ENCODE data around the gene RSU1. TPM values are rescaled to one million over a fixed set of nuclear protein-coding genes. Genes with fewer than 3 reads are reported as not detected.
A peak's percentile ranks its signal among the peaks of the same experiment; 100 is the strongest.

Gene RSU1
- total RNA-seq, 2 donors from 2014 or later, result 21.4 to 28.3 TPM

DNA sequence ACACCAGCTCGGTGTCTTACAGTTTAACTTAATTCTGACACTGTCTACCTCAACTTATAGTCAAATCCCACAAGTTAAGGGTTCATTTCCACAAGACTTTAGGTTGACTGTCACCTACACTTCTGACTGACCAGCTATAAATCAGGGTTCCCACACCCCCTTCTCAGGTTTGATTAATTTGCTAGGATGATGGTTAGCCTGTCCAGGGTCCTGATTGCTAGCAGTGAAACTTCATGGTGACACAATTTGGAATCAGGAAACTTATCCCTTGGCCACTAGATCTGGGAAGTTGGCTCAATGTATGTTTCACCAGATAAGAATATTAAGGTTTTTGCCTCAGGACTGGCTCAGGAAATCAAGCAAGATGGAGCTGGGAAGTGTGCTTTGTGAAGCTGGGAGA is 2.8 kb upstream of the RSU1 start:
- Histone ChIP-seq H3K4me1 (peaks cover 11% of the 10 kb centered on the region), H3K27ac (no peak overlapping the region), H3K9me3 (no peaks in the 10 kb centered on the region), H3K36me3 (replicated peaks in 1 of 2; ENCODE audit: insufficient read depth in 1 of 2, low read depth in 2 of 2) (no peaks in the 10 kb centered on the region), H3K27me3 (no peaks in the 10 kb centered on the region), H3K4me3 (no peak overlapping the region)
- DNase-seq (no peak), ATAC-seq (no peak)
- TF ChIP-seq CTCF (IDR thresholded peaks at IDR 0.05) (no peak), POLR2A (IDR thresholded peaks at IDR 0.05) (no peak)
- 94 to 100% methylated on average over 1 of the region's 1 CpG for WGBS, 2 donors
- intact Hi-C loops (cut with DNase I), result no loop called here

DNA sequence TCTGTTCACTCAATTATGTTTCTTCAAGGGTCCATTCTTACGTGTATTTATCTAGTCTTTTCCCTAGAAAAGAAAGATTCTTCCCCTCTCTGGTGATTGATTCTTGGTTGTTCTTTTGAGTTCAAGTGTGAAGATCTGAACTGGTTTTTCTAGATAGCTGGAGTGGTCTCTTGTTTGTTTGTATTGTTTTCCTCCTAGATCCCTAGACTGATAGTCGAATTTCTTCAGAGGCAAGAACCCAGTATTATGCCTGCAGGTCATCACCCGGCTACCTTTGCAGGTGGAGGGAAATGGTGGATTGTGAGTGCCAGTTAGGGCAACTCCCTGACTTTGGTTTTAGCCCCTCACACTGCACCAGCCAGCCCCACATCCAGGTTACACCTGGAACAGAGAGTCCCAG is 2.2 kb upstream of the RSU1 start:
- TF ChIP-seq POLR2A (IDR thresholded peaks at IDR 0.05) (no peak), CTCF (IDR thresholded peaks at IDR 0.05) (no peak)
- ATAC-seq, result no peak
- 69 to 71% methylated on average over 3 of the region's 3 CpGs for WGBS, 2 donors
- Histone ChIP-seq H3K4me3 (no peak overlapping the region), H3K4me1 (peaks cover 14% of the 10 kb centered on the region), H3K36me3 (replicated peaks in 1 of 2; ENCODE audit: insufficient read depth in 1 of 2, low read depth in 2 of 2) (no peaks in the 10 kb centered on the region), H3K27me3 (no peaks in the 10 kb centered on the region), H3K27ac (no peak overlapping the region), H3K9me3 (no peaks in the 10 kb centered on the region)
- DNase-seq, result no peak
- intact Hi-C loops (cut with DNase I), result no loop called here

- Histone ChIP-seq H3K4me3 (no peak overlapping the region), H3K27ac (no peak overlapping the region), H3K9me3 (no peaks in the 10 kb centered on the region), H3K27me3 (no peaks in the 10 kb centered on the region), H3K36me3 (replicated peaks in 1 of 2; ENCODE audit: insufficient read depth in 1 of 2, low read depth in 2 of 2) (no peaks in the 10 kb centered on the region), H3K4me1 (peaks cover 15% of the 10 kb centered on the region)
- 74 to 88% methylated on average over 6 of the region's 6 CpGs for WGBS, 2 donors
- intact Hi-C loops (cut with DNase I), result no loop called here
- TF ChIP-seq CTCF (IDR thresholded peaks at IDR 0.05), result no peak
- TF ChIP-seq POLR2A (IDR thresholded peaks at IDR 0.05), result no peak
- no peak for DNase-seq
- ATAC-seq, result no peak
Observed at GRCh38 chr10:16819026-16819425, 1.8 kb upstream of the RSU1 start.

GRCh38 chr10:16816830-16817124 is 447 bp downstream of the RSU1 start:
- Histone ChIP-seq H3K36me3 (replicated peaks in 1 of 2; ENCODE audit: insufficient read depth in 1 of 2, low read depth in 2 of 2) (no peaks in the 10 kb centered on the region), H3K27me3 (no peaks in the 10 kb centered on the region), H3K4me1 (peaks cover 31% of the 10 kb centered on the region), H3K4me3 (peak overlapping the region; percentile 44 to 53), H3K27ac (peak overlapping the region; percentile 59 to 89 (median 74)), H3K9me3 (no peaks in the 10 kb centered on the region)
- TF ChIP-seq POLR2A (IDR thresholded peaks at IDR 0.05) (no peak), CTCF (IDR thresholded peaks at IDR 0.05) (no peak)
- 4 to 11% methylated on average over 8 to 12 of the region's 12 CpGs for WGBS, 2 donors
- intact Hi-C loops (cut with DNase I), result no loop called here
- no peak for ATAC-seq
- DNase-seq, result peak in 1 of 4 donors; percentile 33

- DNase-seq (peak; percentile 48 to 74 (median 57)), ATAC-seq (no peak)
- Histone ChIP-seq H3K27ac (peak overlapping the region in 3 of 4 donors; percentile 68 to 89 (median 79)), H3K27me3 (no peaks in the 10 kb centered on the region), H3K4me3 (peak overlapping the region in 1 of 2 donors; percentile 44), H3K4me1 (peaks cover 31% of the 10 kb centered on the region), H3K9me3 (no peaks in the 10 kb centered on the region), H3K36me3 (replicated peaks in 1 of 2; ENCODE audit: insufficient read depth in 1 of 2, low read depth in 2 of 2) (no peaks in the 10 kb centered on the region)
- 28 to 33% methylated on average over 4 of the region's 4 CpGs for WGBS, 2 donors
- TF ChIP-seq CTCF (IDR thresholded peaks at IDR 0.05) (peak in 1 of 7 experiments; percentile 17), POLR2A (IDR thresholded peaks at IDR 0.05) (peak in 2 of 3 donors; percentile 42 to 46)
- intact Hi-C loops (cut with DNase I), result no loop called here
Observed at GRCh38 chr10:16816171-16816570, 1.1 kb downstream of the RSU1 start.
